ENCODE measurements around the gene CRYBG2. TPM values are rescaled to one million over a fixed set of nuclear protein-coding genes. Genes with fewer than 3 reads are reported as not detected.
"Not testable (repeated sequence)": the region's sequence is repeated elsewhere in the genome, so short reads cannot be mapped to it uniquely, and the experiment has no call there.

Gene CRYBG2
- total RNA-seq, 1 donor from 2014 or later: 3.0 TPM

DNA sequence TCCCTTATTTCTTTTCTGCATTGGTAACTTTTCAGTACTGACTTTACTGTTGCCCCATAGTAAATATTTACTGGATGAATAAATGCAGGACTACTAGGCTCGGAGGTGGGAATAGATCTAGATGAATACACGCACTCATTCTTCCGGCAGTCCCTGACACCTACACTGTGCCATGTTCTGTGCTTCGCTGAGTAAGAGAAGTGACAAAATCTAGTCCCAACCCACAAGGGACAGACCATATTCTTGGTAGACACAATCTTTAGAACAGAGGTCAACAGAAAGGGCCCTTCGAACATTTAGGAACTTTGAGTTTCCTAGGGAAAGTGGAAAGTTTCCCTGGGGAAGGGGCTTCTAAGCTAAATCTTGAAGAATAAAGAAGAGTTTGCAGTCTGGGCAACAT, 39.4 kb downstream of the CRYBG2 start:
- Histone ChIP-seq H3K79me2 (ENCODE audit: low read depth) (no peaks in the 10 kb centered on the region), H3K9me3 (ENCODE audit: low read depth) (no peaks in the 10 kb centered on the region), H2AFZ (replicated peaks) (no peak overlapping the region), H3K9ac (no peak overlapping the region), H4K20me1 (ENCODE audit: low read depth) (no peaks in the 10 kb centered on the region), H3K27ac (no peak overlapping the region), H3F3A (ENCODE audit: low read depth) (peaks cover 23% of the 10 kb centered on the region), H3K4me1 (peaks cover 15% of the 10 kb centered on the region), H3K36me3 (no peaks in the 10 kb centered on the region), H3K27me3 (no peaks in the 10 kb centered on the region), H3K4me2 (no peak overlapping the region), H3K4me3 (no peak overlapping the region)
- TF ChIP-seq CTCF (IDR thresholded peaks at IDR 0.05) (no peak), EZH2 (IDR thresholded peaks at IDR 0.05) (no peak), EZH2phosphoT487 (IDR thresholded peaks at IDR 0.05) (no peak)
- Mint-ChIP-seq H3K4me1 (peaks cover 21% of the 10 kb centered on the region), H3K27me3 (ENCODE audit: insufficient read depth, low read depth) (peaks cover 10% of the 10 kb centered on the region), H3K4me3 (no peak overlapping the region), H3K36me3 (no peaks in the 10 kb centered on the region), H3K9me3 (no peaks in the 10 kb centered on the region), H3K27ac (no peak overlapping the region)
- DNase-seq (ENCODE audit: low spot score): no peak

DNA sequence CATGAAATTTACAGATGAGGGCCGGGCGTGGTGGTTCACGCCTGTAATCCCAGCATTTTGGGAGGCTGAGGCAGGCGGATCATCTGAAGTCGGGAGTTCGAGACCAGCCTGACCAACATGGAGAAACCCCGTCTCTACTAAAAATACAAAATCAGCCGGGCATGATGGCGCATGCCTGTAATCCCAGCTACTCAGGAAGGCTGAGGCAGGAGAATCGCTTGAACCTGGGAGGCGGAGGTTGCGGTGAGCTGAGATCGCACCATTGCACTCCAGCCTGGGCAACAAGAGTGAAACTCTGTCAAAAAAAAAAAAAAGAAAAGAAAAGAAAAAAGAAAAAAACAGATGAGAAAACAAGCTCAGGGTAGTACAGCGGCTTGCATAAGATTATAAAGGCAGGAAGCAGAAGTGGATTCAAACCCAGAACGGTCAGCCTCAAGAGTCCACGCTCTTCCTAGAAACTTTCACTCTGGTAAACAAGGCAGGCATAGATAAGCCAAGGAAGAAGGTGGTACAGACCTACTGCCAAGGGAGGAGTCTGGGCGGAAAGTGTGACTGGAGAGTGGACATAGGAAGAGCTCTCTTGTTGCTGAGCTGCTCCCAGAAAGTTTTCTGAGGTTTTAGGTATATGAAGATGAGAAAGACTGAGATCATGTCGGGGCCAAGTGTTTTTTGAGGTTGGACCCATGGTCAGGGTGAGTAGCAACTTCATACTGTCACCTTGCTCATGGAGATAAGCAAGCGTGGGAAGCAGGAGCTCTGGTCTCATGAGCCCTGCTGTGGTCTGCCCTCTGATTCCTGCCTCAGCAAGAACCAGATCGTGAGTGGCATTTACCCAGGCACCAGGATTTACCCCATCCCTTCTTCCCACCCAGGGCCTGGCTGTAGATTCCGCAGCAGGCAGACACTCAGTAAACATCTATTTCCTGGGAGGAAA, 45.7 kb downstream of the CRYBG2 start:
- Mint-ChIP-seq H3K27ac (peak overlapping the region; percentile 82), H3K4me1 (peaks cover 25% of the 10 kb centered on the region), H3K4me3 (peak overlapping the region; percentile 74)
- not testable (repeated sequence) for H3K79me2 ChIP-seq (ENCODE audit: low read depth); H3K36me3 ChIP-seq; H3K27ac ChIP-seq; H3K27me3 ChIP-seq; H3K9me3 ChIP-seq (ENCODE audit: low read depth); H4K20me1 ChIP-seq (ENCODE audit: low read depth); DNase-seq (ENCODE audit: low spot score); H2AFZ ChIP-seq (replicated peaks); H3K4me3 ChIP-seq; H3K36me3 Mint-ChIP-seq; H3K9me3 Mint-ChIP-seq; H3K9ac ChIP-seq; H3K27me3 Mint-ChIP-seq (ENCODE audit: insufficient read depth, low read depth); H3K4me2 ChIP-seq
- Histone ChIP-seq H3F3A (ENCODE audit: low read depth) (peaks cover 12% of the 10 kb centered on the region), H3K4me1 (peaks cover 11% of the 10 kb centered on the region)

DNA sequence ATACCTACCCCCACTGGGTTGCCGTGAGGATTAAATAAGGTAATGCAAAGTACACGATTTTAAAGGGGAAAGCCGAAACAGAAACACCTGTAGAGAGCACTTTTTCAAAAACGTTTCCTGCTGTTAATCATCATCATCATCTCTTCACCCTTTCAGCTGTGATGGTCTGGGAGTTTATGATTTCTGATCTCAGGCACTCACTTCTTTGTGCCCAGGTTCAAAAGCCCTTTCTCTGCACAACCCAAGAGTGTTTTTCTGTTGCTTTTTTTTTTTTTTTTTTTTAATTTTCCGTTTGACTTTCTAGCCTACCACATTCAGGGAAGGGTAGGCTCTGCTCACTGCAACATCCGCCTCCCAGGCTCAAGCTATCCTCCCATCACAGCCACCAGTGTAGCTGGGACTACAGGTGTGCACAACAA, 46.6 kb downstream of the CRYBG2 start:
- H3K27ac ChIP-seq: no peak overlapping the region
- no peaks in the 10 kb centered on the region for H3K36me3 Mint-ChIP-seq
- peak overlapping the region; percentile 74 for H3K4me2 ChIP-seq
- DNase-seq (ENCODE audit: low spot score): no peak
- peaks cover 25% of the 10 kb centered on the region for H3K4me1 Mint-ChIP-seq
- peak overlapping the region; percentile 74 for H3K4me3 Mint-ChIP-seq
- no peak overlapping the region for H3K27ac Mint-ChIP-seq
- H3K27me3 Mint-ChIP-seq (ENCODE audit: insufficient read depth, low read depth): peaks cover 5% of the 10 kb centered on the region
- H2AFZ ChIP-seq (replicated peaks): peak overlapping the region; percentile 18
- peaks cover 11% of the 10 kb centered on the region for H3K4me1 ChIP-seq
- peak overlapping the region; percentile 86 for H3K4me3 ChIP-seq
- H4K20me1 ChIP-seq (ENCODE audit: low read depth): no peaks in the 10 kb centered on the region
- no peaks in the 10 kb centered on the region for H3K27me3 ChIP-seq
- no peaks in the 10 kb centered on the region for H3K36me3 ChIP-seq
- H3K9me3 ChIP-seq (ENCODE audit: low read depth): no peaks in the 10 kb centered on the region
- peaks cover 12% of the 10 kb centered on the region for H3F3A ChIP-seq (ENCODE audit: low read depth)
- H3K9ac ChIP-seq: peak overlapping the region; percentile 21
- no peaks in the 10 kb centered on the region for H3K9me3 Mint-ChIP-seq
- no peaks in the 10 kb centered on the region for H3K79me2 ChIP-seq (ENCODE audit: low read depth)
- no peak for TF ChIP-seq CTCF (IDR thresholded peaks at IDR 0.05)
- TF ChIP-seq EZH2 (IDR thresholded peaks at IDR 0.05): no peak
- no peak for TF ChIP-seq EZH2phosphoT487 (IDR thresholded peaks at IDR 0.05)

Measured in neural progenitor cell (in vitro differentiated cells).